ENCODE results near the gene SLC1A5.
"Not testable (repeated sequence)": the region's sequence is repeated elsewhere in the genome, so short reads cannot be mapped to it uniquely, and the experiment has no call there.

SLC1A5 gene

DNA sequence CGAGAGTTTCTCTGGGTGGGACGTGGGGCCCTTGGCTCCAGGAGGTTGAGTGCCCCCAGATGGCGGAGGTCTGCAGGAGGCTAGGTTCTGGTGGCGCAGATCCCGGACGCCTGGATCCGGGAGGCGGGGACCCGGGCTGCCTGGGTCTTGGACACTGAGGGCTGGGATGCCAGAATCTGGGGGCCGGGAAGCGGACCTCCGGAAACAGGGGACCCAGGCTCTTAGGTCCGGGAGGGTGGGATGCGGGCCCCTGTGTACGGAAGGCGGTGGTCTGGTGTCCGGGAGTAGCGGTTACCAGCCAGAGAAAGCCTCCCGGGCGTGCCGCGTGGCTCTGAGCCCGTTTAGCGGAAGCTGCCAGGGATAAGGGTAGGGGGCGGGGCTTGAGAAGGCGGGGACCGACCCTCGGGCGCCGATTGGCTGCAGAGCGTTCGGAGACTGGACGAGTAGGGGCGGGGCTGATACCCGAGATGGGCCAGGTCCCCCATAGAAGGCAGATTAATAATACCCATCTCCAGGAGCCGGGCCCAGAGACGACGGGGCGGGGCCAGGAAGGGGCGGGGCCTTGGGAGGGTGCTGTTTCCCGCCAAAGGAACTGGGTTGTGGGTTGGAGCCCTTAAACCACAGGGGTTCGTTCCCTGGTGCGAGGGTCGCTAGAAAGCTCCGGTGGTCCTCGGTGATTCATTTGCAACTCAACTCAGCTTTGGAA is at the start of gene SLC1A5:
Gene SLC1A5, minus strand, starts transcription at position 333 of the 706 bp plus-strand sequence. CDS start 629 bp downstream, outside the sequence.
- peak within 1 kb of the TSS; percentile 47 to 97 (median 90) for H3K27ac ChIP-seq
- peak within 1 kb of the TSS; percentile 51 to 77 (median 63) for H3K4me3 ChIP-seq

DNA sequence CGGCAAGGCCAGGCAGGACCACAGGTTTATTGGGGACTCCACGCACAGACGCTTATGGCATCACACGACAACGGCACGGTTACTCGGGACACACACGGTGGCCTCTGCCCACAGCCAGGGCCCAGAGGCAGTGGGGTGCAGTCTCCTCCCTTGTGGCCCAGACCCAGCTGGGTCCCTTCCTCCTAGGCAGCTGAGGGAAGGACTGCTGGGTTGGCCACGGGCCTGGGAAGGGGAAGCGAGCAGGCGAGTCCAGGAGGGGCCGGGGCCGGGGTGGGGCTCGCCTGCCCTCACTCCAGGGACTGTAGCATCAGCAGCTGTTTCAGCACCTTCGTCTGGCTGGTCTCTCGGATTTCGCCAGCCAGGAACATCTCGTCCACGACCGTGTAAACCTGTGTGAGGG is 49.8 kb upstream of the SLC1A5 start:
- H3K27ac ChIP-seq = no peak overlapping the region
- no peak overlapping the region for H3K4me3 ChIP-seq

DNA sequence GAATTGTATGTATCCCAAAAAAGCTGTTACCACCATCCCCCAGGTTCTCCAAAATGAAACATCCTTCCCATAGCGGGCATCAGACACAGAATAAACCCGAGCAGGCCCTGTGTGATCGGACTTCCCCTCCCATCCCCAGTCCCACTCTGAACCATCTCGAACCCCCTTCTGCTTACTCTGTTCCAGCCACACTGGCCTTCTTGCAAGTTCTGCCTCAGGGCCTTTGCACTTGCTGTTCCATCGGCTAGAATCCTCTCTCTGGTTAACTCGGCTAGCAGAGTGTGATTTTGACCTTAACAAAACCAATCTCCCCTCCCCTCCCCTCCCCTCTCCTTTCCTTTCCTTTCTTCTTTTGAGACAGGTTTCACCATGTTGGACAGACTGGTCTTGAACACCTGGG is 46.6 kb upstream of the SLC1A5 start:
- no peak overlapping the region for H3K27ac ChIP-seq
- H3K4me3 ChIP-seq = no peak overlapping the region

DNA sequence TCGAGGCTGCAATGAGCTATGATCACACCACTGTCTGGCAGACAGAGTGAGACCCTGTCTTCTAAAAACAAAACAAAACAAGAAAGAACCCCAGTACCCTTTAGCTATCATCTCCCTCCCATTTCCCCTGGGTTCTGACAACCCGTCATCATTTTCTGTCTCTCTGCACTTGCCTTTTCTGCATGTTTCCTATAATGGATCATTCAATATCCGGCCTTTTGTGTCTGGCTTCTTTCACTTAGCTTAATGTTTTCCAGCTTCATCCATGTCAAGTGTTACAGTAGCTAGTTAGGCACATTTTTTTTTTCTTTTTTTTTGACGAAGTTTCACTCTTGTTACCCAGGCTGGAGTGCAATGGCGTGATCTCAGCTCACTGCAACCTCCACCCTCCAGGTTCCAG is 45.7 kb upstream of the SLC1A5 start:
- Histone ChIP-seq H3K4me3 (no peak overlapping the region), H3K27ac (no peak overlapping the region)

DNA sequence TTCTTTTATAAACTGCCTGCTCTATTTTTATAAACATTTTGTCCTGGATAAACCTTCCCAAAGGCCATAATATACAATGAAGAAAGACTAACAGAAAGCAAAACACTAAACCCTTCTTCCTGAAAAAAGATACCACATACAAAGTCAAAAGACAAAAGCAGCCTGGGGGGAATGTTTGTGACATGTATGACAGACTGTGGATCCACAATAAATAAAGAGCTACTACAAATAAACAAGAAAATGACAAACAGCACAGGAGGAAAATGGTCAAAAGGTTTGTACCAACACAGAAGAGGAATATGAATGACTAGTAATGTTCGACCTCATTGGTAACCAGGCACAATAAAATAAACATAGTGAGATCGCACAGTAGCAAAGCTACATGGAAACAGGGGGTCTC is 42.5 kb upstream of the SLC1A5 start:
- no peak overlapping the region for H3K4me3 ChIP-seq
- no peak overlapping the region for H3K27ac ChIP-seq

DNA sequence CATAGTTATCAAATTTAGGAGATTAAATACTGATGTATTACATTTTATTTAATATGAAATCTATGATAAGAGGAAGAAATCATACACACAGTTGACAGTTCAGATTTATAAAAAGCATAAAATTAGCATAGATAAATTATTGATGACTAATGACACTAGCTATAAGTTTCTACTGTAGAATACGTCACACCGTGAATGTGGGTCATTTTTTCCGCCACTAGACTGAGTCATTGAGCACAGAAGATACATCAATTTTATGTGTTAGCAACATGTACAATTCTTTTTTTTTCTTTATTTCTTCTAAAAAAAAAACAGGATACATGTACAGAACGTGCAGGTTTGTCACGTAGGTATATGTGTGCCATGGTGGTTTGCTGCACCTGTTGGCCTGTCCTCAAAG is 40.1 kb upstream of the SLC1A5 start:
- Histone ChIP-seq H3K27ac (no peak overlapping the region), H3K4me3 (no peak overlapping the region)

DNA sequence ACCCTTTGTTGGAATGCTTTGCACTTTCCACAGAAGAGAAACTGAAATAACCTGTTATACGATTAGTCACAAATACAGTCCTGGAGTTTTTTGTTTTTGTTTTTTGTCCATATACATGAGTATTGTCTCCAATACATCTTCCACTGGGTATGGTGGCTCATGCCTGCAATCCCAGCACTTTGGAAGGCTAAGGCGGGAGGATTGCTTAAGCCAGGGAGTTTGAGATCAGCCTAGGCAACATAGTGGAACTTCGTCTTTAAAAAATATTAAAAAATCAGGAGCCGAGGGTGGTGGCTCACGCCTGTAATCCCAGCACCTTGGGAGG is 37.3 kb upstream of the SLC1A5 start:
- H3K27ac ChIP-seq = peak overlapping the region in 6 of 21 experiments; percentile 21 to 74 (median 44)

DNA sequence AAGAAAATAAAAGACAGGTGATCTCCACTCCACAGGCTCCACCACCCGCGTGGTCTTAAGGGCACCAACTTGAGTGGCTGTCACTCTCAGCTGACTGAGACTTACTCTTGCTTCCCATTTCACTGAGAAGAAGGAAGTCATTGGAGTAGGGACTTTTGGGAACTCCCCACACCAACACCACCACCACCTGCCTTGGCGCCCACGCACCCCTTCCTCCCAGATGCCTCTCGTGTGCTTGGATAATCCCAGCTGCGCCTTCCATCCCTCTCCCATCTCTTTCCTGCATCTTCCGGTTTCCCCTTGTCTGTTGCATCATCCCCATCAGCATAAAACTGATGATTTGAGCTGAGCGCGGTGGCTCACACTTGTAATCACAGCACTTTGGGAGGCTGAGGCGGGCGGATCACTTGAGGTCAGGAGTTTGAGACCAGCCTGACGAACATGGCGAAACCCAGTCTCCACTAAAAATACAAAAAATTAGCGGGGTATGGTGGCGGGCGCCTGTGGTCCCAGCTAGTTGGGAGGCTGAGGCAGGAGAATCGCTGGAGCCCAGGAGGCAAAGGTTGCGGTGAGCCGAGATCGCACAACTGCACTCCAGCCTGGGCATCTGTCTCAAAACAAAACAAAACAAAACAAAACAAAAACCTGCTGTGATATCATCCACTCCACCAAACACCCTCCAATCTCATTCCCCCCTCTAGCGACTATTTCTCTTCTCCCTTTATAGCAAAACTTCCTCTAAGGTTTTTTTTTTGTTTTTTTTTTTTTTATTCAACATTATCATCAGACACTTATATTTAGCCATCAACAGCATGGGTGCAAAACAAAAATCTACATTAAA is 36.7 kb upstream of the SLC1A5 start:
- Histone ChIP-seq H3K4me3 (no peak overlapping the region), H3K27ac (peak overlapping the region in 8 of 21 experiments; percentile 39 to 74 (median 56))

More for the DNA sequence above, 37.3 kb upstream of the SLC1A5 start:
- no peak overlapping the region for H3K4me3 ChIP-seq

DNA sequence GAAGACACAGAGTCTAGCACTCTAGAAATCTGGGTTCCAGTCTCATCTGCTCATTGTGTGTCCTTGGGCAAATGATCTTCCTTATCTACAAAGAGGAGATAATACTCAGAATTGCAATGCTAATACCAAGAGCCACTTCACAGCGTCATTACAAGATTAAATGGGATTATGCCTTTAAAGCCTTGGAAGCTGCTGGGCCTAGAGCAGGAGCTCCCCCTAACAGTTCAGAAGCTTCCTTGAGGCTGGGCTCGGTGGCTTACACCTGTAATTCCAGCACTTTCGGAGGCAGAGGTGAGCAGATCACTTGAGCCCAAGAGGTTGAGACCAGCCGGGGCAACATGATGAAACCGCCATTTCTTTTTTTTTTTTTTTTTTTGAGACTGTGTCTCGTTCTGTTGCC is 34.7 kb upstream of the SLC1A5 start:
- H3K27ac ChIP-seq = peak overlapping the region in 3 of 21 experiments; percentile 65 to 86 (median 80)
- no peak overlapping the region for H3K4me3 ChIP-seq

DNA sequence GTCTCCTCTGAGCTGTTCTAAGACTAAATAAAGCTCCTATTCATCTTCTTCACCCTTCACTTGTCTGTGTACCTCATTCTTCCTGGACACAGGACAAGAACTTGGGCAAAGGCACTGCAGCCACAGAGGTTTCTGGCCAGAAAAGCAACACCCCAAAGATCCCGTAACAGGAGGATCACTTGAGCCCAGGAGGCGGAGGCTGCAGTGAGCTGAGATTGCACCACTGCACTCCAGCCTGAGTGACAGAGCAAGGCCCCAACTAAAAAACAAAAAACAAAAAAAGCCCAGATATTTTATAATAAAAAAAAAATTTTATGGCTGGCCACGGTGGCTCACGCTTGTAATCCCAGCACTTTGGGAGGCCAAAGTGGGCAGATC is 34.0 kb upstream of the SLC1A5 start:
- H3K27ac ChIP-seq = peak overlapping the region in 17 of 21 experiments; percentile 14 to 86 (median 65)

DNA sequence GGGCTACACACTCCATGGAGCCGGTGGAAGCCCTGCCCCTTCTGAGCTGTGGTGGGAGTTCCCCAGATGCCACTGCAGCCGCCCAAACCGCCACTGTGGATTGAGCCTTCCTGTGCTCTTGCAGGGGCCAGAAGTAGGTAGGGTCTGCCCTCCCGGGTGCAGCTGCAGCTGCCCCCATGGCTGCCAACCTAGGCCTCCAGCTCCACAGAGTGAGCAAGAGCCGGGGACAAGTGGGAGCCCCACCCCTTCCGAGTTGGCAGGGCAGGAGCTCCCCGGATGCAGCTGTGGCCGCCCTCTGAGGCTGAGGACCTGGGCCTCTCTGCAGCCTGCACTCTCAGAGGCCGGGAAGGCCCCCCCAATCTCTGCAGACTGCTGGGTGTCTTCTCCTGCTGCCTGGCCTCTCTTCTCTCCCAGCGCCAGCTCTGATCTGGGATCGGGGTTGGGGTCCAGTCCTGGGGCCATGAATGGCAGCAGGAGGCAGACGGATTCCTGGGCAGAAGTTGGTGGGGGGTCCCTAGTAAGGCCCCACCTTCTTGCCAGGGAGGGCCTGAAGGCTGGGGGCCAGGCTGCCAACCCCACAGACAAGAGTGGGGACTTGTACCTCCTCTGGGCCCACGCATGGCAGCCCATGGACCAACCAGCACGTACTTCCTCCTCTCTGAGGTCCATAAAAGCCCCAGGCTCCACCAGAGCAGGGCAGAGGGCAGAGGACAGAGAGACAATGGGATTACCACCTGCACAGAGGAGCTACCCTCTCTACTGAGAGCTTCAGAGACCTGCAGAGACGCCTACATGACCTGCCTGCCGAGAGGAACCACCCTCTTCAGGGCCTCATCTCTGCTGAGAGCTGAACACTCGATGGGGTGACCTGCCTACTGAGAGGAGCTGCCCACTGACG is 33.4 kb upstream of the SLC1A5 start:
- no peak overlapping the region for H3K4me3 ChIP-seq
- H3K27ac ChIP-seq = peak overlapping the region in 20 of 21 experiments; percentile 14 to 86 (median 64)

More for the DNA sequence above, 34.0 kb upstream of the SLC1A5 start:
- H3K4me3 ChIP-seq = not testable (repeated sequence)

DNA sequence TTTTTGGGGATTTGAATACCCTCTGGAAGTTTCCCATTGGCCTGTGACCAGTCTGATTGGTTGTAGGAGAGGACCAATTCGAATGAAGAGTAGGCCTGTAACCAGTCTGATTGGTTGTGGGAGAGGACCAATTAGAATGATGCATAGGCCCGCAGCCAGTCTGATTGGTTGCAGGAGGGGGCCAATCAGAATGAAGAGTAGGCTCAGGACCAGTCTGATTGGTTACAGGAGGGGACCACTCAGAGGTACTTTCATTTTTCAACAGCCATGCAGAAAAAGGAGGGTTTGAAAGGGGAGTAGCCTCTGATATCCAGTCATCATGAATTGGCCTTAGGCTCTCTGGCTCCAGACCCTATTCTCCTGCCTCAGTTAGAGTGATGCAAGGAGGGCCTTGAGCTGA is 30.4 kb upstream of the SLC1A5 start:
- no peak overlapping the region for H3K27ac ChIP-seq
- H3K4me3 ChIP-seq = no peak overlapping the region

DNA sequence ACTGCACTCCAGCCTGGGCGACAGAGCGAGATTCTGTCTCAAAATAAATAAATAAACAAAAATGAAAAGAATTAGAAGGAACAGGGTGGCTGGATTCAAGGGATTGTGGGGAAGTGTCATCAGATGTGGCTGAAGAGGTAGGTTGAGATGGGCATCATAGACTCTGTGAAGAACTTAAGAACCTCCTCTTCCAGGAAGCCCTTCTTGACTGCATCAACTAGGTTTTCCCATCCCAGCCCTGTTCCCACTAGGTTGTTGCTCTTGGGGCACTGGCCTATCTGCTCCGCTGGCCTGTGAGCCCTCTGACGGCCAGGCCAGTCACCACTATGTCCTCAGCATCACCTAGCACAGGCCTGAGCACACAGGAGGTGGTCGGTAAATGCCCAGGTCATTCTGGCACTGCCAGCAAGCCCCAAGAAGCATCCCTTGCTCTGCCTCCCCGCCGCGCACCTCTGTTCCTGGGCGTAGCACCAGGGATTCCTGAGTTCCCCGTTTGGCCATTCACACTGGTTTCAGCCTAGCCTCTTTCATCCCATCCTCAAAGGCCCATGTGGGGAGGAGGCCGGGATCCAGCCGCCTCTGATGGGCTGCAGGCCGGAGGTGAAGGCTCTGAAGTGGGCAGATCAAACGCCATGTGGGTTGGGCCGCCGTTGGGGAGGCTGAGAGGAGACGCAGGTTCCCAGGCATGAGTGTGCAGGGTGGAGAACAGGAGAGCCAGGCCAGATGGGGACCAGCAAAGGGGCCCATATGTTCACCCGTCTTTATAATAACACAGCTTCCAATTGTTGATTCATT is 27.6 kb upstream of the SLC1A5 start:
- Histone ChIP-seq H3K4me3 (no peak overlapping the region), H3K27ac (no peak overlapping the region)

DNA sequence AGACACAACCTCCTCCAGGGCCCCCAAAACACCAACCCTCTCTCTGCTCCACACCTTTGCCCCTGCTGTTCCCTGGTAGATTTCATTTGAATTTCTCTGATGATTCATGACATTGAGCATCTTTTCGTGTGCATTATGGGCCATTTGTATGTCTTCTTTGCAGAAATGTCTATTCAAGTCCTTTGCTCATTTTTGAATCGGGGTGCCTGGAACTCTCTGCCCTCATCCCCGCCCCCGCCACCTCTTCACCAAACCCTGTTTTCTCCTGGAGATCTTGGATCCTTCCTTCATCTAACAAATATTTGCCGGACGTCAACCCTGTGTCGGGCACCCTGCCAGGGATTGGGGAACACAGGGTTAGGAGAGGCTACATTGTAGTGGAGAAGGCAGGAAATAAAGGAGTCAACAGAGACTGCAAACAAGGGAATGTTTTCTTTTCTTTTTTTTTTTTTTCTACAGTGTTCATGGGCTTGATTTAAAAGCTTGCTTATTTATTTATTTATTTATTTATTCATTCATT is 25.5 kb upstream of the SLC1A5 start:
- H3K27ac ChIP-seq = peak overlapping the region in 2 of 21 experiments; percentile 28 to 36
- no peak overlapping the region for H3K4me3 ChIP-seq

DNA sequence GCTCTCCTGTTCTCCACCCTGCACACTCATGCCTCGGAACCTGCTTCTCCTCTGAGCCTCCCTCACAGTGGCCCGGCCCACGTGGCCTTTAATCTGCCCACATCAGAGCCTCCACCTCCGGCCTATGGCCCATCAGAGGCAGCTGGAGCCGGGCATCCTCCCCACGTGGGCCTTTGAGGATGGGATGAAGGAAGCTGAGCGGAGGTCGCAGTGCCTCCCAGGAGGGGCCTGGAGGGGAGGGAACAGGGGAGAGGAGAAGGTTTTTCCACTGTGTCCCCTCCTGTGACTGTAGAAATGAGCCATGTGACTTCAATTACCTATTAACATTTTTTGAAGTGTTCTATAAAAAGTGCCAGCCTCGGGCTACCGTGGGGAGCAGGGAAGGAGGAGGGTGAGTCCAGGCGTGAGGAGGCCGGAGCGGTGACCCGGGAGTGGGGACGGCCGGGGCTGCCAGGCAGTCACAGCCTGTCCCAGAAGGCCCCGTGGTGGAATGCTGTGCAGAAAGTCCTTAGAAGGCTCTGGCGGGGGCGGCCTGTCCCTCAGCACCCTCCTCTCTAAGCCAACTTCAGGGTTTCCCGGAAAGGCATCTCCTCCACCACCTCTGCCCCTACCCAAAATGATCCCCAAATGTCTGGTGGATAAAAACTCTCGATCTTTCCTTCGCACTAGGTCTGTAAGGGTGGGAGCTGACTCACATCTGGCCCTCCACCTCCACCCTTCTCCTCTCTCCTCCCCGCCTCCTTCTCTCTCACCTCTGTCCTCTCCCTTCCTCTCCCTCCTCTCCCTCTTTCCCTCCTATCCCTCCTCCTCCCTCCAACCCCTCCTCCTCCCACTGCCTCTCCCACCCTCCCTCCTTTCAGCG is 24.8 kb upstream of the SLC1A5 start:
- no peak overlapping the region for H3K4me3 ChIP-seq
- H3K27ac ChIP-seq = peak overlapping the region in 3 of 21 experiments; percentile 14 to 36 (median 28)

DNA sequence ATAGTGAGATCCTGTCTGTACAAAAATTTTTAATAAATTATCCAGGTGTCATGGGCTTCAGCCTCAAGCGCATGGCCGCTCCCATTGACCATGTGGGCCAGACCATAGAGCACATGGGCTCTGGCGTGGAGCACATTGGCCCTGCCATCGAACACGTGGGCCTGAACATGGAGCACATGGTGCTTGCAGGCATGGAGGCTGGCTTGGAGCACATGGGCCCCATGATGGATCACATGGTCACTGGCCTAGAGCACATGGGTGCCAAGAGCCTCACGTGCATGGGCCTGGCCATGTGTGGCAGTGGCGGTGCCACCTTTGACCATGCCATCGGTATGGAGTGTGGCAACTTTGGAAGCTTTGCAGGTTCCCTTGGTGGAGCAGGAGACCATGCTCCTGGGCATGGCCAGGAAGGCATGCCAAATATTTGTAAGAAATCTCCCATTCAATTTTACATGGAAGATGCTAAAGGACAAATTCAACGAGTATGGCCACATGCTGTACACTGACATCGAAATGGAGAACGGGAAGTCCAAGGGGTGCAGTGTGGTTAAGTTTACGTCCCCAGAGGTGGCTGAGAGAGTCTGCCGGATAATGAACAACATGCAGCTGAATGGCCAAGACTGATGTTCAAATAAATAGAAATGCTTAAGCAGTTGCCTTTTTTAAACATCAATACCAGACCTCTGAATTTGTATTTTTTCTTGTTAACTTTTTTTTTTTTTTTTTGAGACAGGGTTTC is 21.3 kb upstream of the SLC1A5 start:
- no peak overlapping the region for H3K27ac ChIP-seq
- no peak overlapping the region for H3K4me3 ChIP-seq

DNA sequence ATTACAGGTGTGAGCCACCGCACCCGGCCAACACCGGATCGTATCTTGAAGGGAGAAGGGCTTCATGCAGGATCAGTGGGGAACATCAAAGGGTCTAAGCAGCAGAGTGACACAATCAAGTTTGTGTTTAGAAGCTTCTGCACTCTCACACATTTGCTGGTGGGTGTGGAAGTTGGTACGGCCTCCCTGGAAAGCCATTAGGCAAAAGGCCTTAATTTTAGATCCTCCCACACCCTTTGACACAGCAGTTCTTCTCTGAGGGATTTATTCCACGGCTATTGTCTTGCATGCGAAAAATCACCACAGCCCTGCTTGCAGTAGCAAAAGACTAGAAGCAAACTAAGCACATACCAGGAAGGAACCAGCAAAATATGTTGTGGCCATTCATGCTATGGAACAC is 18.3 kb upstream of the SLC1A5 start:
- H3K27ac ChIP-seq = no peak overlapping the region
- H3K4me3 ChIP-seq = no peak overlapping the region

All from skin epidermis (tissue), 12 donors.